GM10266 (cell line): ENCODE data around the gene AOAH.

Experiments
- DNase-seq: peaks from one replicate; pipeline ENCODE4 v3.0.0; 2012; ENCODE audit errors: extremely low spot score
- CTCF ChIP-seq: IDR thresholded peaks from 2 replicates; pipeline ENCODE4 v1.5.1; 2012; ENCODE audit warnings: mild to moderate bottlenecking, low read depth; ENCODE audit not compliant: control insufficient read depth, insufficient read depth; ENCODE audit errors: missing control alignments

The AOAH gene

GRCh38 chr7:36597090-36597773, 127.1 kb downstream of the AOAH start:
- no peak for TF ChIP-seq CTCF

GRCh38 chr7:36594445-36594844, 129.8 kb downstream of the AOAH start:
- no peak for TF ChIP-seq CTCF
- DNase-seq = no peak

More at GRCh38 chr7:36597090-36597773, 127.1 kb downstream of the AOAH start:
- DNase-seq = no peak

GRCh38 chr7:36591636-36592035, 132.7 kb downstream of the AOAH start:
- DNase-seq = no peak
- TF ChIP-seq CTCF = no peak

GRCh38 chr7:36589391-36589790, 134.9 kb downstream of the AOAH start:
- DNase-seq = no peak
- TF ChIP-seq CTCF = no peak

- DNase-seq = no peak
Observed at GRCh38 chr7:36583318-36583717, 141.0 kb downstream of the AOAH start.

GRCh38 chr7:36575832-36576231, 148.5 kb downstream of the AOAH start:
- no peak for DNase-seq
- TF ChIP-seq CTCF = no peak

More at GRCh38 chr7:36583318-36583717, 141.0 kb downstream of the AOAH start:
- TF ChIP-seq CTCF = no peak

GRCh38 chr7:36573066-36573465, 151.2 kb downstream of the AOAH start:
- no peak for DNase-seq
- no peak for TF ChIP-seq CTCF
